HG02588 (cell line): ENCODE results near the gene CDC14A.
A peak's percentile ranks its signal among the peaks of the same experiment; 100 is the strongest.
"Not testable (repeated sequence)": the region's sequence is repeated elsewhere in the genome, so short reads cannot be mapped to it uniquely, and the experiment has no call there.

ENCODE experiments used
- ATAC-seq: cut with Tn5 transposase; IDR thresholded peaks from one replicate; pipeline ENCODE4 v1.9.1; 2021; ENCODE audit warnings: mild to moderate bottlenecking, moderate library complexity; ENCODE audit not compliant: unreplicated experiment

Gene CDC14A

GRCh38 chr1:100332331-100332730 is 20.0 kb upstream of the CDC14A start:
- ATAC-seq, result no peak

GRCh38 chr1:100335436-100335835 is 16.9 kb upstream of the CDC14A start:
- no peak for ATAC-seq

- ATAC-seq, result not testable (repeated sequence)
These were observed 14.4 kb upstream of the CDC14A start for GRCh38 chr1:100337878-100338277.

- not testable (repeated sequence) for ATAC-seq
These were observed 12.6 kb upstream of the CDC14A start for GRCh38 chr1:100339735-100340134.

- ATAC-seq, result no peak
These were observed 11.8 kb upstream of the CDC14A start for GRCh38 chr1:100340494-100340893.

- no peak for ATAC-seq
These were observed 10.0 kb upstream of the CDC14A start for GRCh38 chr1:100342348-100342747.

- ATAC-seq, result no peak
These were observed 8.4 kb upstream of the CDC14A start for GRCh38 chr1:100343897-100344296.

- ATAC-seq, result no peak
These were observed 7.5 kb upstream of the CDC14A start for GRCh38 chr1:100344774-100345173.

- ATAC-seq, result no peak
These were observed 5.9 kb upstream of the CDC14A start for GRCh38 chr1:100346387-100346786.

- ATAC-seq, result no peak
These were observed 5.0 kb upstream of the CDC14A start for GRCh38 chr1:100347009-100347966.

GRCh38 chr1:100348549-100349144 is 3.7 kb upstream of the CDC14A start:
- ATAC-seq, result no peak

- ATAC-seq, result no peak
These were observed 3.1 kb upstream of the CDC14A start for GRCh38 chr1:100349246-100349645.

GRCh38 chr1:100350787-100351094 is 1.6 kb upstream of the CDC14A start:
- ATAC-seq, result no peak

GRCh38 chr1:100351095-100351887 is 1.0 kb upstream of the CDC14A start:
- peak; percentile 53 for ATAC-seq

GRCh38 chr1:100353071-100353801 is 930 bp downstream of the CDC14A start:
- ATAC-seq, result peak; percentile 32

GRCh38 chr1:100353988-100354387 is 1.7 kb downstream of the CDC14A start:
- no peak for ATAC-seq

GRCh38 chr1:100354971-100355394 is 2.7 kb downstream of the CDC14A start:
- no peak for ATAC-seq

- no peak for ATAC-seq
These were observed 5.9 kb downstream of the CDC14A start for GRCh38 chr1:100358210-100358609.

- ATAC-seq, result no peak
These were observed 6.8 kb downstream of the CDC14A start for GRCh38 chr1:100359139-100359538.

GRCh38 chr1:100360790-100361510 is 8.6 kb downstream of the CDC14A start:
- ATAC-seq, result no peak
